Thyroid gland (tissue), 4 donors: ENCODE data around the gene FBXO45. TPM values are rescaled to one million over a fixed set of nuclear protein-coding genes. Genes with fewer than 3 reads are reported as not detected.
"Not testable (repeated sequence)": the region's sequence is repeated elsewhere in the genome, so short reads cannot be mapped to it uniquely, and the experiment has no call there.

Source experiments
- DNase-seq, 2 donors: peaks; one replicate each; pipeline ENCODE4 v3.0.0-alpha.2; 2019
- H3K27ac ChIP-seq, 3 donors: fragments of 200-600 bp; sonication (generic); 1 replicate in 2 of 3; 2 replicates in 1 of 3; pipeline ENCODE4 v1.5.1; 2016 to 2019; ENCODE audit warnings: mild to moderate bottlenecking in 1 of 3, moderate library complexity in 1 of 3
- H3K27me3 ChIP-seq: fragments of 200-600 bp; sonication (generic); one replicate; pipeline ENCODE4 v1.5.1; 2019
- H3K36me3 ChIP-seq, 2 donors: fragments of 200-600 bp; sonication (generic); one replicate each; pipeline ENCODE4 v1.5.1; 2016 to 2019
- H3K4me1 ChIP-seq, 2 donors: fragments of 200-600 bp; sonication (generic); one replicate each; pipeline ENCODE4 v1.5.1; 2017 to 2019
- H3K4me3 ChIP-seq, 3 donors: fragments of 200-600 bp; sonication (generic); replicated peaks in 1 of 3; 1 replicate in 2 of 3; 2 replicates in 1 of 3; pipeline ENCODE4 v1.5.1; 2016; ENCODE audit warnings: mild to moderate bottlenecking in 1 of 3
- H3K9me3 ChIP-seq: fragments of 200-600 bp; sonication (generic); one replicate; pipeline ENCODE4 v1.5.1; 2017
- POLR2A ChIP-seq, 2 donors: fragments of 450-650 bp; IDR thresholded peaks; one replicate each; pipeline ENCODE4 v1.6.1; 2017; ENCODE audit warnings: antibody characterized with exemption in 2 of 2, mild to moderate bottlenecking in 2 of 2, moderate library complexity in 1 of 2
- whole genome bisulfite sequencing, 2 donors: methylation state at CpG; one replicate each; pipeline ENCODE4 v1.1.5; 2017; 5-methylcytosine and 5-hydroxymethylcytosine counted together
- intact Hi-C: fragments of 100-400 bp; cut with DNase I; formaldehyde crosslinking; loops from one replicate; pipeline ENCODE4 v1.15.1; 2023
- total RNA-seq, 4 donors: library from RNA; depleted of rRNA; stranded (reverse); fragments of >200 nt; gene quantifications; one replicate each; pipeline ENCODE4 v1.2.3, GENCODE V29; 2016
- TF ChIP-seq, protein P1 (sequence below), 6 experiments: fragments of 200-600 bp in 3 of 6; fragments of 450-650 bp in 3 of 6; sonication (generic) in 3 of 6; IDR thresholded peaks; one replicate each; pipeline ENCODE4 v1.5.1; 2016 to 2019; ENCODE audit warnings: antibody characterized with exemption in 6 of 6, mild to moderate bottlenecking in 2 of 6, inconsistent platforms in 1 of 6, moderate library complexity in 1 of 6

The FBXO45 gene
- total RNA-seq, 4 donors from 2014 or later: 4.0 to 8.9 (median 5.7) TPM

DNA sequence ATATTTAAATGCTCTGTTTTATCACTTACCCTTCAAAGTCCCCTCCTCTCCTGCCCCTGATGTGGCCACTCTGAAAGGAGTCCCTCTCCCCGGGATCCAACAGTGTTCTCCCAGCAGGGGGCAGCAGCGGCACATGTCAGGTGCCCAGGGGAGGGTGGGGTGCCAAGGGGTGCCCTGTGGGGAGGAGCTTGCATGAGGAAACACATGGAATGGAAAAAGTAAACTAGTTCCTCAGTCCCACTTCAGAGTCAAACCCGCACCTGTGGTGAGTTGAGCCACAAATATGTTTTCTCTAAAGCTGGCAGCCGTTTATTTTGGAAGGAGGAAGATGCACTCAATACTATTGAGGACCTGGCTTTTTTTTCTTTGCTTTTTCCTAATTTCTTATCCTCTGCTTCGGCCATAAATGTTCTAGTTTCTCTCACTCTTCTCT is 40.9 kb downstream of the FBXO45 start:
- H3K27me3 ChIP-seq: no peaks in the 10 kb centered on the region
- TF ChIP-seq, protein P1, sequence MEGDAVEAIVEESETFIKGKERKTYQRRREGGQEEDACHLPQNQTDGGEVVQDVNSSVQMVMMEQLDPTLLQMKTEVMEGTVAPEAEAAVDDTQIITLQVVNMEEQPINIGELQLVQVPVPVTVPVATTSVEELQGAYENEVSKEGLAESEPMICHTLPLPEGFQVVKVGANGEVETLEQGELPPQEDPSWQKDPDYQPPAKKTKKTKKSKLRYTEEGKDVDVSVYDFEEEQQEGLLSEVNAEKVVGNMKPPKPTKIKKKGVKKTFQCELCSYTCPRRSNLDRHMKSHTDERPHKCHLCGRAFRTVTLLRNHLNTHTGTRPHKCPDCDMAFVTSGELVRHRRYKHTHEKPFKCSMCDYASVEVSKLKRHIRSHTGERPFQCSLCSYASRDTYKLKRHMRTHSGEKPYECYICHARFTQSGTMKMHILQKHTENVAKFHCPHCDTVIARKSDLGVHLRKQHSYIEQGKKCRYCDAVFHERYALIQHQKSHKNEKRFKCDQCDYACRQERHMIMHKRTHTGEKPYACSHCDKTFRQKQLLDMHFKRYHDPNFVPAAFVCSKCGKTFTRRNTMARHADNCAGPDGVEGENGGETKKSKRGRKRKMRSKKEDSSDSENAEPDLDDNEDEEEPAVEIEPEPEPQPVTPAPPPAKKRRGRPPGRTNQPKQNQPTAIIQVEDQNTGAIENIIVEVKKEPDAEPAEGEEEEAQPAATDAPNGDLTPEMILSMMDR (IDR thresholded peaks at IDR 0.05): peak; percentile 52 to 86 (median 81)
- TF ChIP-seq POLR2A (IDR thresholded peaks at IDR 0.05): no peak
- H3K9me3 ChIP-seq: no peaks in the 10 kb centered on the region
- peak; percentile 87 to 91 for DNase-seq
- H3K4me1 ChIP-seq: peaks cover 4 to 22% of the 10 kb centered on the region in 2 donors
- no peaks in the 10 kb centered on the region for H3K36me3 ChIP-seq
- no peak overlapping the region for H3K27ac ChIP-seq
- WGBS, 2 donors: 16% methylated on average over 5 of the region's 5 CpGs
- intact Hi-C loops: loop anchor here (2.0 kb wide), 1 partner anchor 75 kb away; no protein-coding TSS in a partner anchor
- no peak overlapping the region for H3K4me3 ChIP-seq

DNA sequence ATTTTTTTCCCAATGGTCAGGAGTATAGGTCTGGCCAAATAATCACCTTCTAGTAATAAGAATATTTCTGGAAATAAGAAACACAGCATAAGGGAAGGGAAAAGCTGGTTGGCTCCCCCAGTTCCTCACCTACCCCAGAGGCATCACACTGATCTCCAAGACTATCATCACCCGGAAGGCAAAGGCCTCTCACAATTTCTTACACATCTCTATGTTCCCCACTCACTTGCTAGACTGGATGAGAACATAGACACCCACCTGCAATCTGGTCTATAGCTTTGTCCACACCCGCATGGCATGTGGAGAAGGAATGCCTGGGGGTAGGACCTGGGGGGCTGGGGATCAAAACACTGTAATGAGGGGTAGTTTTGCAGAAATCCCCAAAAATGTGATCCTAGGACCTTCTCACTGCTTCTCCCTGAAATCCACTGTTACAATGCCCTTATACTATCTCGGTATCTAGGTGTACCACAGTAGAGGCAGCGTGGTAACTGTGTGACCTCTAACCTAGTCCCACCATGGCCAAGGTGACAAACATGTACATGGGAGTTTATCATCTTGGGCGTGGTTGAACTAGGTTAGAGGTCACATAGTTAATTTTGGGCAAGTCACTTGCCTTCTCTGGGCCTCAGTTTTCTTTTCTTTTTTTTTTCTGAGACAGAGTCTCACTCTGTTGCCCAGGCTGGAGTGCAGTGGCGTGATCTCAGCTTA is 41.5 kb downstream of the FBXO45 start:
- H3K27ac ChIP-seq: no peak overlapping the region
- H3K4me3 ChIP-seq: no peak overlapping the region
- TF ChIP-seq POLR2A (IDR thresholded peaks at IDR 0.05): no peak
- TF ChIP-seq, protein P1 (IDR thresholded peaks at IDR 0.05): no peak
- H3K27me3 ChIP-seq: no peaks in the 10 kb centered on the region
- peaks cover 4 to 22% of the 10 kb centered on the region in 2 donors for H3K4me1 ChIP-seq
- no peaks in the 10 kb centered on the region for H3K9me3 ChIP-seq
- no peaks in the 10 kb centered on the region for H3K36me3 ChIP-seq
- no peak for DNase-seq
- intact Hi-C loops: loop anchor here (2.0 kb wide), 1 partner anchor 75 kb away; no protein-coding TSS in a partner anchor
- WGBS, 2 donors: 83 to 85% methylated on average over 6 of the region's 6 CpGs

DNA sequence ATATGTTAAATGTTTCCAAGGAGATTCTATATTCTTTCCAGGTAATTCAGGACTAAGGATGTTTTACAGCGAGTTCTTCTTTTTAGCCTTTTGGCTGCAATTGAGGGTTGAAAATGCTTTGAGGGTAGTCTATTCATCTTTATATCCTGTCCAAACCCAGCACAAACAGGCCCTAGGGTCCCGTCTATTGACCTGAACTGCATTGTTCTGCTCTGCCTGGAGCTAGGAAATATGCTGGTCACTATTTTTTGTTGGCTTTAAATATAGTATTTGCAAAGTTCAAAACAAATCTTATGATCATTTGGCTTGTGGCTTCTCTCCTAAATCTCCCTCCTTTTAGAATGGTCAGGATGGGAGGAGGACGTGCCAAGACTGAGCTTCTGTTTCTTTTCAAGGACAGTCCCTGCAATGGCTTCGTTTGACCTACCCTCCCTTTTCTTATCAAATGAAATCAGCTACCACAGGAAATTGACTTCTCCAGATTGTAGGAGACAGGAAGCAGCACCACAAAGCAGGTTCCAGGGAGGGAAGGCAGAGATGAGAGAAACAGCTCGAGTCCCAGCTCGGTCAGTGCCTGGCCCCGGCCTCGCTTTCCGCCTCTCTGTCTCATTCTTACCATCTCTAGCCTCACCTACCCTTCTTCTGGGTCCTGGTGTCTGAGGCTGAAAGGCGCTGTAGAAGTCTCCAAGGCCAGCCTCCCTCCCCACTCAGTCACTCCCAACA is 43.5 kb downstream of the FBXO45 start:
- DNase-seq: no peak
- no peaks in the 10 kb centered on the region for H3K9me3 ChIP-seq
- 71 to 76% methylated on average over 10 of the region's 10 CpGs for WGBS, 2 donors
- H3K36me3 ChIP-seq: no peaks in the 10 kb centered on the region
- peaks cover 4 to 22% of the 10 kb centered on the region in 2 donors for H3K4me1 ChIP-seq
- TF ChIP-seq POLR2A (IDR thresholded peaks at IDR 0.05): no peak
- TF ChIP-seq, protein P1 (IDR thresholded peaks at IDR 0.05): no peak
- intact Hi-C loops: no loop called here
- H3K27ac ChIP-seq: peak overlapping the region; percentile 30 to 70 (median 30)
- no peaks in the 10 kb centered on the region for H3K27me3 ChIP-seq
- H3K4me3 ChIP-seq: no peak overlapping the region

DNA sequence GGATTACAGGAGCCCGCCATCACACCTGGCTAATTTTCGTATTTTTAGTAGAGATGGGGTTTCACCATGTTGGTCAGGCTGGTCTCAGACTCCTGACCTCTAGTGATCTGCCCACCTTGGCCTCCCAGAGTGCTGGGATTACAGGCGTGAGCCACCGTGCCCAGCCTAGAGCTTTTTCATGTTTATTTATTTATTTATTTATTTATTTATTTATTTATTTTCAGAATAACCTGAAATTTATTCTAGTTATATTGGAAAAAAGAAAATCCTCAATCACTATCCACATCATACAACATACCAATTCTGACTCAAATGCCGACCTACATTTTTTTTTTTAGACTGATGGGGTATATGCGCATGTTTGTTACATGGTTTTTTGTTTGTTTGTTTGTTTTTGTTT is 46.8 kb downstream of the FBXO45 start:
- DNase-seq, H3K4me3 ChIP-seq, H3K9me3 ChIP-seq, H3K36me3 ChIP-seq, H3K27ac ChIP-seq, intact Hi-C loops, H3K27me3 ChIP-seq: not testable (repeated sequence)
- peaks cover 4 to 16% of the 10 kb centered on the region in 2 donors for H3K4me1 ChIP-seq
- 92% methylated on average over 6 of the region's 6 CpGs for WGBS, 2 donors

DNA sequence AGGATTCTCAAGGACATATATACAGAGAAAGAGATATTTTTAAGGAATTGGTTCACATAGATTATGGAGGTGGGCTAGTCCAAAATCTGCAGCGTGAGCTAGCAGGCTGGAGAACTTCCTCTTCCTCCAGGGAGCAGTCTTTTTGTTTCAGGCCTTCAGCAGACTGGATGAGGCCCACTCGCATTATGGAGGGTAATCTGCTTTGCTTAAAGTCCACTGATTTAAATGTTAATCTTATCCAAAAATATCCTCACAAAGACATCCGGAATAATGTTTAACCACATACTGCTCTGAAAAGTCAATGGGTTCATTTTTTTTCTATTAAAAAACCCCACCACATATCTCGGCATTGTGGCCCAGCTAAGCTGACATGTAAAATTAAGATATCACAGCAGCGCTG is 48.8 kb downstream of the FBXO45 start:
- no peak for TF ChIP-seq POLR2A (IDR thresholded peaks at IDR 0.05)
- TF ChIP-seq, protein P1 (IDR thresholded peaks at IDR 0.05): no peak
- Histone ChIP-seq H3K9me3 (no peaks in the 10 kb centered on the region), H3K36me3 (no peaks in the 10 kb centered on the region), H3K27me3 (no peaks in the 10 kb centered on the region), H3K4me1 (peaks cover 4 to 13% of the 10 kb centered on the region in 2 donors), H3K4me3 (no peak overlapping the region), H3K27ac (no peak overlapping the region)
- no peak for DNase-seq
- WGBS, 2 donors: 79 to 81% methylated on average over 5 of the region's 5 CpGs
- intact Hi-C loops: no loop called here
